GM13977 (cell line): ENCODE data around the gene PSAT1.

Experiments
- DNase-seq: peaks from one replicate; pipeline ENCODE4 v3.0.0; 2012; ENCODE audit warnings: low spot score
- in situ Hi-C: fragments of 300-500 bp; cut with MboI; formaldehyde crosslinking; loops from one replicate; pipeline ENCODE4 v1.12.0; 2022; ENCODE audit warnings: low sequenced_read_pairs, low pct_unique_long_range_greater_than_20kb, mixed read lengths, inconsistent platforms; ENCODE audit not compliant: unreplicated experiment
- TF ChIP-seq, protein P1 (sequence below): IDR thresholded peaks from 2 replicates; pipeline ENCODE4 v1.5.1; 2012; ENCODE audit warnings: mild to moderate bottlenecking, control low read depth; ENCODE audit not compliant: insufficient read depth; ENCODE audit errors: extremely low read depth, missing control alignments

PSAT1 gene

DNA sequence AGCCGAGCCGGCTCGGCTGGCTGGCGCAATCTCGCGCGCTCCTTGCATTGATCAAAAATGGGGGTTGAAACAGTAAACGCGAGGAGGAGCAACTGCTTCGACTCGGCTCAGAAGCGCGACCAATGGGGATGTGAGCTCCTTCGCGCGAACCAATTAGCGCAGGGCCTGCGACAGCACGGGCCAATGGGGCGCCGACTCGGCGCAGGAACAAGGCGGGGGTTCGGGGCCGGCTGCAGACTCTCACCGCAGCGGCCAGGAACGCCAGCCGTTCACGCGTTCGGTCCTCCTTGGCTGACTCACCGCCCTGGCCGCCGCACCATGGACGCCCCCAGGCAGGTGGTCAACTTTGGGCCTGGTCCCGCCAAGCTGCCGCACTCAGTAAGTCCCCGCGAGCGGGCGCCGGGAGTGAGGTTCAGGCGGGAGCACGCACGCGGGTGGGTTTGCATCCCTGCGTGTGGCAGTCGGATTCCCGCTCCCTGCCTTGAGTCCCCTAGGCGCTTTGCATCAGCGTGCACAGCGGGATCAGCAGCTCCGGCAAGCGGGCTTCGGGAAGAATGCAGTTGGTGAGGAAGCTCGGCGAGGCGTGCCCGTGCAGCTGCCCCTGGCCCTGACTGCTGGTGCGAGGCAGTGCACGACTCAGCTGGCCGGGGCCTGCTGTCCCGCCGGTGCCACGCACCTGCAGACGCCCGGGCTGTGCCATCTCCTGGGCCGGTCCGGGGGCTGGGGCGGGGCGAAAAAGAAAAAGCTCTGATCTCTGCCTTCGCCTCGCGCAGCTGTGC is at the start of gene PSAT1:
Gene PSAT1, plus strand, starts transcription at position 233 of the 779 bp plus-strand sequence. Its CDS starts 86 bp downstream, at position 319.
- in situ Hi-C loops, result no loop called here
- peak; percentile 97 for DNase-seq
- TF ChIP-seq, protein P1, sequence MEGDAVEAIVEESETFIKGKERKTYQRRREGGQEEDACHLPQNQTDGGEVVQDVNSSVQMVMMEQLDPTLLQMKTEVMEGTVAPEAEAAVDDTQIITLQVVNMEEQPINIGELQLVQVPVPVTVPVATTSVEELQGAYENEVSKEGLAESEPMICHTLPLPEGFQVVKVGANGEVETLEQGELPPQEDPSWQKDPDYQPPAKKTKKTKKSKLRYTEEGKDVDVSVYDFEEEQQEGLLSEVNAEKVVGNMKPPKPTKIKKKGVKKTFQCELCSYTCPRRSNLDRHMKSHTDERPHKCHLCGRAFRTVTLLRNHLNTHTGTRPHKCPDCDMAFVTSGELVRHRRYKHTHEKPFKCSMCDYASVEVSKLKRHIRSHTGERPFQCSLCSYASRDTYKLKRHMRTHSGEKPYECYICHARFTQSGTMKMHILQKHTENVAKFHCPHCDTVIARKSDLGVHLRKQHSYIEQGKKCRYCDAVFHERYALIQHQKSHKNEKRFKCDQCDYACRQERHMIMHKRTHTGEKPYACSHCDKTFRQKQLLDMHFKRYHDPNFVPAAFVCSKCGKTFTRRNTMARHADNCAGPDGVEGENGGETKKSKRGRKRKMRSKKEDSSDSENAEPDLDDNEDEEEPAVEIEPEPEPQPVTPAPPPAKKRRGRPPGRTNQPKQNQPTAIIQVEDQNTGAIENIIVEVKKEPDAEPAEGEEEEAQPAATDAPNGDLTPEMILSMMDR, result no peak

- in situ Hi-C loops, result no loop called here
- TF ChIP-seq, protein P1, result no peak
- DNase-seq, result no peak
Measured at GRCh38 chr9:78248635-78249034, 48.3 kb upstream of the PSAT1 start.

- TF ChIP-seq, protein P1, result no peak
- in situ Hi-C loops, result no loop called here
- DNase-seq, result no peak
Measured at GRCh38 chr9:78249542-78249941, 47.4 kb upstream of the PSAT1 start.

- TF ChIP-seq, protein P1, result no peak
- in situ Hi-C loops, result loop anchor here (25.0 kb wide), 1 partner anchor 110 kb away; no protein-coding TSS in a partner anchor
- no peak for DNase-seq
Measured at GRCh38 chr9:78252616-78253015, 44.3 kb upstream of the PSAT1 start.

DNA sequence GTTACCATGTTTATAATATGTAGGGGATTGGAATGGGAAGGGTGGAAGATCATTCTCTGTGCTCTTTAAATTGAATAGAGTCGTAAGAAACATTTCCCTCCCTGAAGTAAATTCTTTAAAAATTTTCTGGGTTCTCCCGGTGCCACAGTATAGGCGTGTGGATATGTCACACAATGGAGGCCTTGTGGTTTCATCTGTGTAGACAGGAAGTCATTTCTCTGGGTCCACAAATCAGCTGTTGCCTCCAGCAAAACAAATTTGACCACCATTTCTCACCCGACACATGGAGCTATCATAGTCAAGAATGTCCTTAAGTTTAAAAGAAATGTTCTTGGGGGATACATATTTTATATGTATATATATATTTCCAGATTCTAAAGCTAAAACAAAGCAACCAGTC is 43.6 kb upstream of the PSAT1 start:
- no peak for DNase-seq
- in situ Hi-C loops, result loop anchor here (25.0 kb wide), 1 partner anchor 109 kb away; no protein-coding TSS in a partner anchor
- TF ChIP-seq, protein P1, result no peak

- in situ Hi-C loops, result loop anchor here (25.0 kb wide), 1 partner anchor 101 kb away; no protein-coding TSS in a partner anchor
- TF ChIP-seq, protein P1, result peak; percentile 57
- DNase-seq, result peak; percentile 35
Measured at GRCh38 chr9:78261403-78262001, 35.4 kb upstream of the PSAT1 start.
